ENCODE measurements around the gene SERPINB10.
A peak's percentile ranks its signal among the peaks of the same experiment; 100 is the strongest.

SERPINB10 gene

DNA sequence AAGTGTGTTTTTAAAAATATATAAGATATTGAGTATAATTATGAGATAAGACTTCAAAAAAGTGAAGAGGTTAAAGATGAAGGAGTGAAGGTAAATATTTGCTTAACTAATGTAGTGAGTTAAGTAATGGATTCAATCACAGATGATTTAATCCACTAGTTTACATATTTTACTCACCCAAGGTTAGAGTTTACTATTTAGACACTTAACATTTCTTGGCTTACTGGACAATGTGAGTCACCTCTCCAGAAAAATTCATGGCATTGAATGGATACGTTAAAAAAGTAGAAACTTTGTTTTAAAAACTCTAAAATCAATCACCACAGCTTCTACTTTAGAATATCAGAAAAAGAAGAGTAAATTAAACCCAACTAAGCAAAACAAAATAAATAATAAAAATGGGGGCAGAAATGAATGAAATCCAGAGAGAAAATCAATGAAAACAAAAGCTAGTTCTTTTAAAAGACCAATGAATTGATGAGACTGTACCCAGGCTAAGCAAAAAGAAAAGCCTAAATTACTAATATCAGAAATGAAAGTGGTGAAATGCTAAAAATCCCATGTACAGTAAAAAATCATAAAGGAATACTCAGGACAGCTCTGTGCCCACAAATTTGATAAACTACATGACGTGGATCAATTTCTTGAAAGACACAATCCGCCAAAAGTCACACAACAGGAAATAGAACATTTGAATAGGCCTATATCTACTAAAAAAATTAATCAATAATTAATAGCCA, 39.5 kb downstream of the SERPINB10 start:
- no peak for DNase-seq (ENCODE audit: low read depth in 1 of 2, low spot score in 1 of 2)

DNA sequence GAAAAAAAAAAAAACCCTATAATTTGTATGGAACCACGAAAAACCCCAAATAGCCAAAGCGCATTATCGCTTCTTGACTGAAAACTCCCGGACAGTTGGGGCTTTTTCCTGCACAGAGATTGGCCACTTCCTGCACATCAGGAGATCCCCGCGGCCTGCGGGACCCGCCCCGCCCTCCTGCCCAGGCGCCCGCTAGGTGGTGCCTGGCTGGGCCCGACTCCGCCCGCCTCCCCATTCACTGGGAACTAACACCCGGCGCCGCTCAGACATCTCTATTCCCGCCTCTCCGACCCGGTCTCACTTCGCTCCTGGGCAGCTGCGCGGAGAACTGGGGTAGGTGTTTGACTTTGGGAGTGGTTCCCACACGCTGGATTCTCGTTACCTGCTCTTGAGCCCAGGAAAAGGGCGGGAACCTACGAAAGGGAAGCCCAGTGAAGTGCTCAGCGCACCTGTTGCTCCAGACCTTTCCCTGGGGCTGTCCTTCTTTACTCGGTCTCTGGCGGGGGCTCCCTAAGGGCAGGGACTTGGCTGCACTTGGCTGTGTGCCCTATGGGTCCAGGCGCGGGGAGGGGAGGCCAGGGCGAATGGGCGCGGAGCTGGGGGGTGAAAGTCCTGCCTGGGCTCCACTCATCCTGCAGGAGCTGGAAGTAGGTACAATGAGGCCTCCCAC, 41.4 kb downstream of the SERPINB10 start, which contains the start of gene HMSD:
Gene HMSD, plus strand, starts transcription at position 234 of the 670 bp plus-strand sequence. CDS start 4,155 bp downstream, outside the sequence.
- DNase-seq (ENCODE audit: low read depth in 1 of 2, low spot score in 1 of 2): peak in 1 of 2 donors; percentile 46

DNA sequence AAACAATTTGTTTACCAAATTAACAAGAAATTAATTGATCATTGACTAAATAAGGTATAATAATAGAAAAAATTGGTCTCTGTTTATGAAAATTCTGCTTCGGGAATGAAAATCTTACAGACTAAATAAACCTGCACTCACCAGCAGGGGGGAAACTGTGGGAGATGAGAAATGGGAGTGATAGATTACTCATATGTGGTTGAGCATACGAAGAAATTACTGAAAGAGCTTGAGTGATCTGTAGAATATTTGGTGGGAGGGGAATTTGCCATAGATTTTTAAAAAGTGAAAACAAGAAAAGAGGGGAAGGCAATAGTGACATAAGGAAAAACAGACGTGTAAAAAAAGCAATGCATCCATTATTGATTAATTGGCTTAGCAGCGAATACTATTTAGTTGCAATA, 43.5 kb downstream of the SERPINB10 start:
- no peak for DNase-seq (ENCODE audit: low read depth in 1 of 2, low spot score in 1 of 2)

DNA sequence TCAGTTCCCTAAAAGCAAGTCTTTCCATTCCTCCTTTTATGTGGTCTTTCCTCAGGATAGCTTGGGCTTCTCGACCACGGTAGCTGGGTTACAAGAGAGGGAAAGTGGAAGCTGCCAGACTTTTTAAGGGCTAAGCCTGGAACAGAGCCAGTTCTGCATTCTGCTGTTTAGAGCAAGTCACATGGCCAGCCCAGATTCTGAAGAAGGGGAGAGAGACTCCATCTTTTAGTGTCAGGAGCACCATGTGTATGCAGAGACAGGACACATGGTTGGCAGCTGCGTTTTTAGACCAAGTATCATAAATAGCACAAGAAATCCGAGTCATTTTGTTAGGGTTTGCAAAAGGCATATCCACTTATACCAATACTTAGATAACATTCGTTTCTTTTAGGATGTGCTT, 46.1 kb downstream of the SERPINB10 start:
- DNase-seq (ENCODE audit: low read depth in 1 of 2, low spot score in 1 of 2): no peak

DNA sequence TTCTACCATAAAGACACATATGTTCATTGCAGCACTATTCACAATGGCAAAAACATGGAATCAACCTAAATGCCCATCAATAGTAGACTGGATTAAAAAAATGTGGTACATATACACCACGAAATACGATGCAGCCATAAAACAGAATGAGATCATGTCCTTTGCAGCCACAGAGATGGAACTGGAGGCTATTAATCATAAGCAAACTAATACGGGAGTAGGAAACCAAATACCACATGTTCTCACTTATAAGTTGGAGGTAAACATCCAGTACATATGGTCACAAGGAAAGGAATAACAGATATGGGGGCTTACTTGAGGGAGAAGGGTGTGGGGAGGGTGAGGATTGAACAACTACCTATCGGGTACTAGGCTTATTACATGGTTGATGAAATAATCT, 49.0 kb downstream of the SERPINB10 start:
- DNase-seq (ENCODE audit: low read depth in 1 of 2, low spot score in 1 of 2): no peak

DNA sequence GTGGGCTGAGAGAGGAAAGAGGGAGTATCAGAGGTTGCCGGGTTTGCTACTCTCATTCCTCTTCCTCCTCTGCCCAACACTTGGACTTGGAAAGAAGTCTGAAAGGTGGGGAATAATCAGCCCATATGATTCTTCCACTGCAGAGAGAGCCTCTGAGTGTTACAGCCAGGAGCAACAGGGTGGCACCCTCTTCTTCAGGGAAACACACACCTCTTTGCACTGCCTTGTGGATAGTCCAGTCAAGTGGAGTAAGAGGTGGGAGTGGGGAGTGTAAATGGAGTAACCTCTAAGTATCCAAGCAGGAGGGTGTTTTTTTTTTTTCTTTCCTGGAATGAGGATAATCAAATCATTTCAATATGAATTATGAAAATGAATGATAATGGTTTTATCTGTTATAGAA, 53.1 kb downstream of the SERPINB10 start:
- DNase-seq (ENCODE audit: low read depth in 1 of 2, low spot score in 1 of 2): no peak

DNA sequence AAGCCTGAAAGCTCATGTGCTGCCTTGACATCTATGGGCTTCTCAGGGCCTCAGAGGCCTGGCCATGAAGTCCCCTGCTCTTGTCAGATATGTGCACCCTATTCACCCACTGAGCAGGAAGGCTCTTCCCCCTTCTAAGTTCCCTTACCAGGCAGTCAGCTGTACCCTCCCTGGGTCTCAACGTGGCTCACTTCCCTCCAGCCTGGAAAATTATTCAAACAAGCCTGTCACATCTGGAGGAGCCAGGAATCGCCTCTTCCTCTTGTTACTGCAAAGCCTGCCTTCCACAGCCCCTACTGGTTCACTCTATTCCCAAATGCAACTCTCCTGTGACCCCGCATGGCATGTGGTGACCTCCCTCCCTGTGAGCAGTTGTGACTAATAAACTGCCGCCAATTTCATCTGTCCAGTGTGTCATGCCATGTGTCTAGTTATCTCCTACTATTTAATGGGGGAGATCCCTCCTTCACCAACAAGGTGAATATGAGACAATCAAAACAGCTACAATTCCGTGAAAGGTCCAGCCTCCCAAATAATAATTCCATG, 53.8 kb downstream of the SERPINB10 start:
- no peak for DNase-seq (ENCODE audit: low read depth in 1 of 2, low spot score in 1 of 2)

DNA sequence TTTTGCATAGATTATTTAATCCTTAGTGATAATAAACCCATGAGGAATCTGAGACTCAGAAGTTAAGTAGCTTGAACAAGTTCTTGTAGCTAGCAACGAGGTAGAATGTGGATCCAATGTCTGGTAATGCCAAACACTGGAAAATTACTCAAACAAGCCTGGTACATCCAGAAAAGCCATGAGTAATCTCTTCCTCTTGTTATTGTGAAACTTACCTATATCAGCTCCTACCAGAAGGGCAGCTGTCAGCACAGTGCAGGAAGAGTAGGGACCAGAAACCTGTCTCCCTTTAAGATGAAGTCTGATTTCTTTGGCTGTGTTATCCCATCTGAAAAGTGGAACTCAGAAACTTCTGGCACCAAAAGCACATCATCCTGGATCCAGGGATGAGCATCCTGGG, 54.4 kb downstream of the SERPINB10 start:
- no peak for DNase-seq (ENCODE audit: low read depth in 1 of 2, low spot score in 1 of 2)

DNA sequence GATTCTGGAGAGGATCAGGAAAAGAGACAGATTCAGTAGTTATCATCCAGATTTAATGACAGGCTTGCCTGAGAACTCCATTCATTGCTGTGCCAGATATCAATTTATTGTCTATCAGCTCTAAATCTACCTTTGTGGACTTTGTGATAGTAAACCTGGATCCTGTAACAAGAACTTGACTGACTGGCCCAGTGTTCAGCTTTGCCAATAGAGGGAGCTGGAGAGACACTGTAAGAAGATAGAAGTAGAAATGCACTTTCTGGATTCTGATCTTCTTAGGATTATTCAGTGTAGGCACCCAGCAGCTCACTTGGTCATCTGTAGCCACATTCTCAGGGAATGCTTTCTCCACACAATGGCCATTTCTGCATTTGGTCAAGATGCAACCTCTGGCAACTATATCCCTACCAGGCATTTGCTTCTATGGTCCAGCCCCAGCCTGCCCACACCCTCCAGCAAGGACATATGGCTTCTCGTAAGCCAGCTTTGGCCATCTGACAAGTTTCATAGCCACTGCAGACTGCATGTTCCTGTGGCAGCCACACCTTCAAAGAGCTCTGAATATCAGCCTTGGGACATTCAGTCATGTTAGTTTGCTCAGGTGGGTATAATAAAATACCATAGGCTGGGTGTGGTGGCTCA, 56.0 kb downstream of the SERPINB10 start:
- DNase-seq (ENCODE audit: low read depth in 1 of 2, low spot score in 1 of 2): no peak

DNA sequence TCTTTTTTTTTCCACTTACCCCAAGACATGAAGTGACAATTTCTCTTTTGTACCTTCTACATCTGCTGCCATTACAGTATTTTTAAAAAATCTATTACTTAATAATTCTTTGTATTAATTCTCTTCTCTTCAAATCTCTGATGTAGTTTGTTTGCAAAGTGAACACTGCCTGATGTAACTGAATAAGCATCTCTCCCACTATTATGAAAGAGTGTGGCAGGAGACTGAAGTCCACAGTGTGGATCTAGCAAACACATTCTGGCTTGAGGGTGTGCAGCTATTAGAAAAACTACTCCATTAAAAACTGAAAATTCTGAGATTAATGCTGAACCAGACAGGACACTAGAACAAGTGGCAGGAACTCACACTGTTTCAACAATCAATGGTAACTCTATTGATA, 57.1 kb downstream of the SERPINB10 start:
- no peak for DNase-seq (ENCODE audit: low read depth in 1 of 2, low spot score in 1 of 2)

DNA sequence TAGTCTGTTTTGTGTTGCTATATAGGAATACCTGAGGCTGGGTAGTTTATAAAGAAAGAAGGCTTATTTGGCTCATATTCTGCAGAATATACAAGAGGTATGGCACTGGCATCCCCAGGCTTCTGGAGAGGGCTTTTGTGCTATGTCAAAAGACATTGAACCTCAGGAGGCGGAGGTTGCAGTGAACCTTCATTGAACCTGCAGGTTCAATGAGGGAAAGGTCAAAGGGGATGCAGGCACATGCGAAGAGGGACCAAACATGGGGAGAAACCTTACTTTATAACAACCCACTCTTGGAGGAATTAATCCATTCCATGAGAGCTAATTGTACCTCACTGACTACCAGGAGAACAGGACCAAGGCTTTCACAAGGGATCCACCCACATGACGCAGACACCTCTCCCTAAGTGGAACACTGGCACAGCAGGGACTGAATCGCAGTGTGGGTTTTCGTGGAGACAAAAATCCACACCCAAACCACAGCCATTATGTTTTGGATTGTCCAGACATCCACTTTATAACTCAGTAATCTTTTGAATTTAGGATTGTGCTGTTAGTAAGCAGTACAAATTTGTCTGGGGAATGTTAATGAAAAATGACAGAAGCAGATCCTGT, 58.1 kb downstream of the SERPINB10 start:
- DNase-seq (ENCODE audit: low read depth in 1 of 2, low spot score in 1 of 2): no peak

DNA sequence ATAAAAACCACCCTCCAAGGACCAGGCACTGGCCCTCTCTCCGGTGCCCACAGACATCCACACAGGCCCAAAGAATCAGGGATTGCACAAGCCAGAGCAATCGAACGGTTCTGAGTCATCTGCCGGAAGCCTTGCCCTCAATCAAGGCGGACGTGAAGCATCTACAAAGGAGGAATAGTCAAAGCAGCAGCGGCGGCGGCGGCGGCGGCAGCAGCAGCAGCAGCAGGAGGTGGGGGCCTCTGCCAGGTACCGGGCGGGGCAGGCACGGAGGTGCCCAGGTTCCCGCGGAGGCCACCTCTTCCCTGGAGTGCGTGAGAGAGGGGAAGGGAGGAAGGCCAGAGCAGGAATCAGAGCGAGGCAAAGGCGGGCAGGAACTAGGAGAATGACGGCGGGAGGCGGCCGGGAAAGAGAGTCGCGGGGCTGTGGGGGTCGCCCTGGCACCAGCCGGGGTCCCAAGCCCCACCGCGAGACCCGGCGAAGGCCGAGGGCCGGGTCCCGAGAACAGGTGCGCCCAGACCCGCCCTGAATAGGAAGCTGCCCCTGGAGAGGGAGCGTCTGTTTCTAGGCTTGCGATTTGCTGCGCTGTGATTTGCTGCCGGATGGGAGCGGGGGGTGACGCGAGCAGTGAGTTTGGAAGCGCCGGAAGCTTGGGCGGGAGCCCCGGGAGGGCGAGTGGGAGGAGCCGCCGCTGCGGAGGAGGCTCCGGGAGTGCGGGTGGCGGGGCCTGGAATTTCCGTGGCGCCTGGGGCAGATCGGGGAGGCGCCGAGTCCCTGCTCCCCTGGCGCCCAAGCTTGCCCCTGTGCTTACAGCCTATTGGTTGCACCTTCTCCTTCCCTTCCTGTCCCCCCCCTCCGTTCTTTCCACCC, 62.4 kb downstream of the SERPINB10 start, which contains the start of gene SERPINB8:
Gene SERPINB8, plus strand, starts transcription at position 140 of the 867 bp plus-strand sequence. CDS start 8,228 bp downstream, outside the sequence.
- peak; percentile 58 to 64 for DNase-seq (ENCODE audit: low read depth in 1 of 2, low spot score in 1 of 2)

DNA sequence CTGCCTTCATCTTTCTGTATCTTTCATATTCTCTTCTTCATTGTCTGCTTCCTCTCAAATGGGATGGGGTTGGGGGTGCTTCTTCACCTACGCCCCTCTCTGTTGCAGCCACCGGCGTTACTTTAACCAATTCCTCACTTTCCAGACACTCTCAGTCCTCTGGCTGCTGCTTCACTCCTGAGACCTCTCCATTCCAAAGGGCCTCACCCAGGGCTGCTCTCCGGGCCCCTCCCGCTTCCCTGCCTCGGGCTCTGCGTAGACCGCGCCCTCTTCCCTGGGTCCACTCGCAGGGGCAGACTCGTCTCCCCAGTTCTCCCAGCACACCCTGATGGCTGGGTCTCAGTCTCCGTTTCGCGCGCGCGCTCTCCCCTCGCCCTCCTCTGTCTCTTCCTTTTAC, 63.0 kb downstream of the SERPINB10 start:
- DNase-seq (ENCODE audit: low read depth in 1 of 2, low spot score in 1 of 2): no peak

DNA sequence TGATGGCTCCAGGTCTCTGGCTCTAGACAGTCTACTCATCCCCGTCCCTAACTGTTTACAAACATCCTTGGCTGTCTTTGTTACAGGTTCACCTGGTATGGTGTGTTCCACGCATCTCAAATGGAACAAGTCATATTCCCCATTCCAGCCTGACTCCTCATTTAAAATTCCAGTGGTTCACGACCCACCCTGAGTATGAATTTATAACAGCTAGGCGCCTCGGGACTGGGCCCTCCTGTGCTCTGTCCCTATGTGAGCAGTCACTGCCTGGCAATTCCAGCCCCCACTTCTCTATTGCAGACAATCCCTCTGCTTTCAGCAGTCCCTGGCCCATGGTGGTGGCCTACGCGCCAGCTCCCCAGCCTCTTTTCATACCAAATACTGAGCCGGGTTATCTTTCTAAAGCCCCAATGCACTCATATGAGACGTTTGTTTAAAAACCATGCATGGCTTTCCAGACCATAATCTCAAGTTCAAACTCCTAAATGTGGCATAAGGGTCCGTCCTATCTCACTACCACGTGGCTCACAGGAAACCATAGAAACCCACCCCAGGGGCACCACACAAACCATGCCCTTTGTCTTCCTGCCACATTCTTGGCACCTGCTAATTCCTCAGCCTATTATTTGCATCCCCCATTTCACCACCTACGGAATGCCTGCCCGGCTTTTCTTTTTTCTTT, 63.7 kb downstream of the SERPINB10 start:
- DNase-seq (ENCODE audit: low read depth in 1 of 2, low spot score in 1 of 2): no peak

DNA sequence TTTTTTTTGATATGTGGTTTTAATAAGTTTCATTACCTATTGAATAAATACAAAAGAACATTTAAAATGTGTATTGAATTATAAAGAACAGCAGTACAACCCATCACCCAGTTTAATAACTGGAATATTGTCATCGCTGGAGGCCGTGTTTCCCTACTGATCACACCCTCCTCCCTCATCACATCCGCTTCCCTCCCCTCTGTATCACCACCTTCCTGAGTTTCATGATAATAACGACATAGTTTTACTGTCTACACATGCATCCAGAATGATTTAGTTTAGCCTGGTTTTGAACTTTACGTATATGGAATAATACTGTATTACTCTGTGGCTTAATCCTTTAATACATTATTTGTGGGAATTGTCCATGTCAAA, 64.2 kb downstream of the SERPINB10 start:
- no peak for DNase-seq (ENCODE audit: low read depth in 1 of 2, low spot score in 1 of 2)

DNA sequence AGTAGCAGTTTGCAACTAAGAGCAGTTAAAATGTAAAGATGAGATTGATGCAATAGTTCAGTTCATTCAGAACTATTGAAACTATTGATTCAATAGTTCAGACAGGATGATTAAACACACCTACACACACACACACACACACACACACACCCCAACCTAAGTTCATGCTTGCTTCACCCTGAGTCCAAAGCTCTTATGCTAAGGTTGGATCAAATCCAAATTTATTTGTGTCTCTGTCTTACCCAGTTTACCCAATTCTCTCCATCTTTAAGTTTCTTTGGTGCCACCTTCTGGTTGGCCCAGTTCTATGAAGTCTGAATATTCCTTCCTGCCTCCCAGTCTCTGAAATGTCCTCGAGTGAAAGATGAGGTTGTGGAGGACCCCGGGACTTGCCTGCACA, 67.2 kb downstream of the SERPINB10 start:
- no peak for DNase-seq (ENCODE audit: low read depth in 1 of 2, low spot score in 1 of 2)

DNA sequence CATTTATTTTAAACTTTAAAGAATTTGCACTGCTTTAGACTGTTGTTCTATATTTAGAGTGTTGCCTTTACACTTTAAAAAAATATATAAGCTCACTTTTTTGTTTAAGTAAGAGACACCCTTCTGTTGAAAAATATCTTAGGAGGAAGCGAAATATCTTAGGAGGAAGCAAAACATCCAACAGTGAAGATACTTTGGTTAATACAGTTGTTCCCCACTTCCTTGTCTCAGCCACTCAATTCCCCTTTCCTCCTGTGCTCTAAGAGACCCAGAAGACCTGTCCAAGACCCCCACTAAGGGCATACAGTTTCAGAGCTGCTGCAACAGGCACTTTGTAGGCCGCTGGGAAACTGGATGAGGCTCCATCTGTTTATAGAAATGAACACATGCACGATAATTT, 67.9 kb downstream of the SERPINB10 start:
- DNase-seq (ENCODE audit: low read depth in 1 of 2, low spot score in 1 of 2): no peak

DNA sequence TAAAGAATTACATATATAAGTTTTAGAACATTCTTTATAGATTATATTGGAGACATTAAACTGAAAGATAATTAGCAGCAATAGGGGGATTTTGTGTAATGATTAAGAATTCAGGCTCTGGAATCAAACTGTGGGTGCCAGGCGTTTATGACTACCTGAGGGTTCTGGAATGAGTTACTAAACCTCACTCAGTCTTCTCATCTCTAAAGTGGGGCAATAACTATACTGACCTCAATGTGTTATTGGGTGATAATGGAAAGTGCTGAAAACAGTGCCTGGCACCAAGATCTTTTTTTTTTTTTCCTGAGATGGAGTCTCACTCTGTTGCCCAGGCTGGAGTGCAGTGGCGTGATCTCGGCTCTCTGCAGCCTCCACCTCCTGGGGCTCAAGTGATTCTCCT, 69.3 kb downstream of the SERPINB10 start:
- DNase-seq (ENCODE audit: low read depth in 1 of 2, low spot score in 1 of 2): no peak

DNA sequence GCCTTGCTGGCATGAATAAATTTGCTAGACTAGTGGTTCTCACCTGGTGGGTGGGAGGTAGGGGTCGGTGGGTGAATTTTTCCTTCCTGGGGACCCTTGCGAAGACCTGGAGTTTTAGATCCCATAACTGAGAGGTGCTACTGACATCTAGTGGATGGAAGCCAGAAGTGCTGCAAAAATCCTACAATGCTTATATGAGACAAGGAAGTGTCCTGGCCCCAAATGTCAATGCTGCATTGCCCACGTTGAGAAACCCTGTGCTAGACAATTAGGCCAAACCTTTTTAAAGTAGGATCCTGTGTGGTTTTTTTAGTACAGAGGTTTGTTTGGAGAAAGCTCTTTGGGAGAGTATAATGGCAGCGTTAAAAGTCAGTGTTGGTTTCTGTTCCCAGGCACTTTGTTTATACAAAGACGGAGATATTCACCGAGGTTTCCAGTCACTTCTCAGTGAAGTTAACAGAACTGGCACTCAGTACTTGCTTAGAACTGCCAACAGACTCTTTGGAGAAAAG, 71.7 kb downstream of the SERPINB10 start:
- DNase-seq (ENCODE audit: low read depth in 1 of 2, low spot score in 1 of 2): no peak

DNA sequence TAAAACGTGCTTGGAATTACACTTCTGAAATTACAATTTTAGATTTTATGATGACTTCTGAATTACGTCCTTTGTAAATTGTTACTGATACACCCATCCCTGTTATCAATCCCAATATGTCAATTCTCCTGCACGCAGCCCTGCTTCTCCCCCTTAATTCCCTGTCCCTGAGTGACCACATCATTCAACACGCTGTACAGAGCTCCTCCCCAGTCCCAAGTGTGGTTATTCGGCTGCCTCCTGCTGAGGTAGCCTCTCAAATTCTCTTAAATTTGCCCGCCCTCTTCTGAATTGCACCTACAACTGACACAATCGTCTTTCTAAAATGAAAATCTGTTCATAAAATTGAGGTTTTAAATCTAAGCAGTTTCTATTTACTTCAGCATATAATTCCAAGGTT, 72.3 kb downstream of the SERPINB10 start:
- no peak for DNase-seq (ENCODE audit: low read depth in 1 of 2, low spot score in 1 of 2)

All from activated T-helper 1 cell treated with anti-CD3 and anti-CD28 coated beads, Interleukin-2, amount 50 U/mL, for 16 hours (primary cell).